HG03066 (cell line): ENCODE data around the gene BTAF1.

Experiments
- ATAC-seq: cut with Tn5 transposase; IDR thresholded peaks from one replicate; pipeline ENCODE4 v1.9.1; 2021; ENCODE audit warnings: low read depth; ENCODE audit not compliant: unreplicated experiment

The BTAF1 gene

DNA sequence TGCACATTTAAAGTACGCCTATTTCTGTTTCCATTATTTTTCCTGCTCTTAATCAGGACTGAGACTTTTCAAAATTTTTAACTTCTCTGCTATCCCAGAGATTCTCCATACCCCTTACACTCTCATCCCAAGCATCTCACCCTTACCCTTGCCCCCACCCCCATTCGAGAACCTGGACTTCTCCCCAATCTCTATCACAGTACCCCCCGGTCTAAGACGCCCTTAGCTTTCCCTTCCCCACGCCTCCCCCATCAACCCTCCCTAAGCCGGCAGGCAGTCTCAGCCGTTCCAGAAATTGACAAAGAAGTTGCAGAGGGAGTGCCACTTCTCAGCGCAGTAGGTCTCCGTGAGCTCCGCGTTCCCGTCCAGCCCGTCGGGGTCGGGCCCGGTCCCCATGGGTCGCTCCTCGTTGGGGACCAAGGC, 15.6 kb upstream of the BTAF1 start:
- peak; percentile 21 for ATAC-seq

- ATAC-seq: peak; percentile 91
Observed at GRCh38 chr10:91908337-91909116, 15.0 kb upstream of the BTAF1 start.

DNA sequence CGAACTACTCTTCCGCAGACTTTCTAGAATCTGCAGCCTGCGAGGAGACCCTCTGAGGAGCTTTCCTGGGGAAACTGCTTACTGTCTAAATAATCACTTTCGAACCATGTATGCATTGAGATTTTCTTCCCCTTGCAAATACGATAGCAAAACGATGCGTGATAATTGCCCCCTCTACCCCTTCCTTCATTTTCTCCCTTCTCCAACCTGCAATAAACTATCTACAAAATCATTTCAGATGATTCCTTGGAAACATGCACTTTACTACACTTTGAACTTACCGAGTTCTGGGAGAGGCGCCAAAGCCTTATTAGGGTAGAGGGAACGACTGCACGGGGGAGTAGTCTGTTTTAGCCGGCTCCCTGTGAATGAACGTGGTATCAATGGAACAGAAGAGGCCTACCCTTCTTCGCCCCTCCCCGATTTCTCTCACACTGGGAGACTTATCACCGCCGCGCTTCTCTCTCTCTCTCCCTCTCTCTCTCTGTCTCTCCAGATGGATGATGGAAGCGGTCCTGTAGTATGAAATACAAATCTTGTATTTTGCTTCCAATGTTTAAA, 14.4 kb upstream of the BTAF1 start, which contains the start of gene FGFBP3:
Gene FGFBP3, minus strand, starts transcription at position 370 of the 561 bp plus-strand sequence. CDS start 517 bp downstream, outside the sequence.
- no peak for ATAC-seq

- ATAC-seq: no peak
Observed at GRCh38 chr10:91910467-91910866, 13.1 kb upstream of the BTAF1 start.

DNA sequence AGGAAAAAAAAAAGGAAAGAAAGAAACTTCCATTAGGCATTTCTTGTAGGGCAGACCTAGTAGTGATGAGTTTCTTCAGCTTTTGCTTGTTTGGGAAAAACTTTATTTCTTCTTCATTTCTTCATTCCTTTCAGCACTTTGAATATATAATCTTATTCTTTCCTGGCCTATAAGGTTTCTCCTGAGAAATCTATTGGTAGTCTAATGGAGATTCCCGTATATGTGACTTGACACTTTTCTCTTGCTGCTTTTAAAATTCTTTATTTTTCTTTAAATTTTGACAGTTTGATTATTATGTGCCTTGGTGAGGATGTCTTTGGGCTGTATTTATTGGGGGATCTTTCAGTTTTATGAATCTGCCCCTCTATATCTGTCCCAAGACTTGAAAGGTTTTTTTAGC, 3.9 kb upstream of the BTAF1 start:
- no peak for ATAC-seq

DNA sequence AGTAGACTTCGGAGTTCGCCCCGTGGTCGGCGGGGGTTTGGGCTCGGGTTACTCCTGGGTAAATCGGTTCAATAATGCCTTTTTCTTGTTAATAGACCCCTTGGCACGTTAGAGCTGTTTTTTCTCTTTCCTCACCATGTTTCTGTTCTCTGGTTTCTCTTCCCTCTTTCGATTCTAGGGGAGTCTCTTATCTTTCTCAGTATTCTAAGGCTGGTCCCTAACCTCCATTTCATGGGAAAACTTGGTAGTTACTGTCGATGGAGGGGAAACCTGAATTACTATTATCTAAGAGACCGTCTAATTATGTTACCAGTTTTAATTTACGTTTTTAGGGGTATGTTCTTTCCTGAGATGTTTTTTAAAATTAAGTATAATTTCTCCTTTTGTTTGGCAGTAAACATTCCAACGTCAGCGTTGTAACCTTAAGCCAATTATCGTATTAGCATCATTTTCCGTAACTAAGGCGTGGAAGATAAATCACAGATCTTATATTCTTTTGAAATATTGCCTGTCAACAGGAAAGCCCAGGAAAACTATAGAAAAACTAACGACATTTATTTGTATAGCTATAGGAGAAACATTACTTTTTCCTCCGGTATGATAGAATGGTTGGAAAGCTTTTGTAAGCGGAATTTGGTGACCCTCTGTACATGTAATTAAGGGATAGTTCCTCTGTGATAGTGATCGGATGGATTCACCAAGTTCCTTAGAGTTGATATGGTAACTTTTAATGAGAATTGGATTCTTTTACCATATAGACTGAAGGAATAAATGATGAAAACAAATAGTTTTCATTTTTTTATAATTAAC, 847 bp downstream of the BTAF1 start:
- ATAC-seq: peak; percentile 43

DNA sequence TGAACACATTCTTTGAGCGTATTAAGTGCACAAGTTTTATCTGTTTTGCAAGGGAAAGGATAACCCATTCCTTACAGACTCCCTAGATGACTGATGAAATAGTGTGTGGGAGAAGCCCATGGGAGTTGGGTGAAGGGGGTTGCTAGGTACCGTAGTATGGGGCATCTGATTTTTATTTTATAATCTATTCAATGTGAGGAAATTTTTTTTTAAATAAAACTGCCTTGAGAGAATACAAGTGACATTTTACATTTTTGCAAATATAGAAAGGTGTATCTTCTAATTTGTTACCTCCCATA, 1.4 kb downstream of the BTAF1 start:
- ATAC-seq: no peak

DNA sequence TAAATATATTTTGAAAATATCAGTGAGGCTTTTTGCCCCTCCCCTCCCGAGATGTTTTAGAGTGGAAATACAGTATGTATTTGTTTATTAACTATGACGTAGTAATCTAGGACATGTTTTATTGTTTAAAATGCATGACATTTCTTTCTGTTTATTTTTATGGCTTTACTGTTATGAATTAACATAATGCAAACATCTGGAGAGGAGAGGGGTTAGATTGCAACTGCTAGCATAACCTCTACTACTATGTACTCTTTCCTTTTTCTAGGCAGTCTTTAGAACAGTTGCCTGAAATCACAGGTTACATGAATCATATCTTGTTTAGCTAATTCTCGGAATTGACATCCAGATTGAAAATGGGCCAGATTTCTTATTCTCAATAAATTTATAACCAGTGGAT, 7.4 kb downstream of the BTAF1 start:
- no peak for ATAC-seq

- ATAC-seq: no peak
Observed at GRCh38 chr10:91931526-91932190, 8.1 kb downstream of the BTAF1 start.

- ATAC-seq: no peak
Observed at GRCh38 chr10:91932737-91933136, 9.2 kb downstream of the BTAF1 start.

- ATAC-seq: no peak
Observed at GRCh38 chr10:91935886-91936285, 12.3 kb downstream of the BTAF1 start.

GRCh38 chr10:91939653-91940052, 16.1 kb downstream of the BTAF1 start:
- ATAC-seq: no peak

- ATAC-seq: no peak
Observed at GRCh38 chr10:91941426-91941825, 17.9 kb downstream of the BTAF1 start.

DNA sequence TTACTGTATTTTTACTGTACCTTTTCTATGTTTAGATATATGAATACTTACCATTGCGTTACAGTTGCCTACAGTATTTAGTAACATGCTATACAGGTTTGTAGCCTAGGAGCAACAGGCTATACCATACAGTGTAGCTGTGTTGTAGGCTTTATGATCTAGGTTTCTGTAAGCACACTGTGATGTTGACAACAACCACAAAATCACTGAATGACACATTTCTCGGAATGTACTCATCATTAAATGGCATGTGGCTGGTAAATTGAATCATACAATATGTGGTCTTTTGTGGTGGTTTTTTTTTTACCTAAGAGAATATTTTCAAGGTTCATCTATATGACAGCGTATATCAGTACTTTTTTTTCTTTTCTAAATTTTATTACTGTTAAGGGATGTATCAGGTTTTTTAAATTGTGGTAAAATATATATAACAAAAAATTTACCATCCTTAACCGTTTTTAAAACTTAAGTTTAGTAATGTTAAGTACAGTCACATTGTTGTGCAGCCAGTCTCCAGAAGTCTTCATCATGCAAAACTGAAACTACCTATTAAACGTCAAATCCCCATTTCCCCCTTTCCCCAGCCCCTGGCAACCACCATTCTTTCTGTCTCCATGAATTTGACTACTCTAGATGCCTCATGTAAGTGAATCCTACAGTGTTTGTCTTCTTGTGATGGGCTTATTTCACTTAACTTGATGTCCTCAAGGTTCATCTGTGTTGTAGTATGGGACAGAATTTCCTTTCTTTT, 21.5 kb downstream of the BTAF1 start:
- ATAC-seq: no peak

GRCh38 chr10:91953600-91954160, 30.1 kb downstream of the BTAF1 start:
- ATAC-seq: no peak

- ATAC-seq: no peak
Observed at GRCh38 chr10:91955114-91955513, 31.5 kb downstream of the BTAF1 start.

DNA sequence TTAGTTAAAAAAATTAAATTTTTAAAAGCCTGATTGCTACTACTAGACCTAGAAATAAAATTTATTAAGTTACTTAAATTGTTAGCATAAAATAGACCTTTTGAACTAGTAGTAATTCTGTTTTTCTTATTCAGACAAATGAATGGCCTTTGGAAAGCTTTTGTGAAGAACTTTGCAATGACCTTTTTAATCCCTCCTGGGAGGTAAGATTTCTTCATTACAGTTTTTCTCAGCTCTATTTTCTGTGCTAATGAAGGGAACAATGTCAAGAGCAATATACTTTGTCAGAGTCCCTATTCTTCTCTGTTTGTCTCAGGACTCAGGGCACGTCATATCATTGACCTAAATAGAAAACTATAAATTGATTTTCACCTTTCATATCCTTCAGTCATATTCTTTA, 33.5 kb downstream of the BTAF1 start:
- ATAC-seq: no peak

GRCh38 chr10:91969297-91969696, 45.7 kb downstream of the BTAF1 start:
- ATAC-seq: no peak

DNA sequence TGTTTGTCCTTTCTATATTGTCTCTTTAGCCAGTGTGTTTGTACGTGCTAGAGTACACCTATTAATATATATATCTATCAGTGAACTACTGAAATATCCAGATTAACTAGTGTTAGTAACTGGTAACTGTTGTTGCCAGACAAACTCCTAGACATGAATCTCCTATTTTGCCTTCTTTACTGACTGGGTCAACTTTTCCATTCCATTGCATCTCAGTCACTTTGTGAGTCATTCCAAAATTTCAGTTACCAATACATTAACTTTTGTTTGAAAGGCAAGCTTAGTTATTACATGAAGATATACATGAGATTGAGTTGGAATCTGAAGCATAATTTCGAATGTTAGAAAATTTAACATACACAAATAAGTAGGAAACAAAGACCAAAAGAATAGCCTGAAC, 51.4 kb downstream of the BTAF1 start:
- ATAC-seq: no peak

- ATAC-seq: no peak
Observed at GRCh38 chr10:91975438-91975837, 51.9 kb downstream of the BTAF1 start.
